H1 (cell line): Measurements from ENCODE around the gene TSC22D4. TPM values are rescaled to one million over a fixed set of nuclear protein-coding genes. Genes with fewer than 3 reads are reported as not detected.

Source experiments
- CTCF ChIA-PET: fragments of 300-600 bp; sonication (Branson Sonifier 250); formaldehyde crosslinking; loops from one replicate; lab custom pipeline; 2021; ENCODE audit not compliant: partially characterized antibody; lab: Charles Lee
- POLR2A ChIA-PET: fragments of 300-600 bp; sonication (Branson Sonifier 250); formaldehyde crosslinking; loops from one replicate; lab custom pipeline; 2021; ENCODE audit warnings: inconsistent platforms; ENCODE audit not compliant: partially characterized antibody; lab: Charles Lee
- DNase-seq, 2 experiments: peaks; one replicate each; pipeline versions ENCODE4 v3.0.0 to v3.0.0-alpha.2; 2010 to 2022; ENCODE audit warnings: low spot score in 2 of 2, low read depth in 1 of 2, mixed read lengths in 1 of 2
- FAIRE-seq: peaks from 2 replicates; lab custom pipeline; 2011; peaks lifted over from hg19 to GRCh38; lab: Jason Lieb, UNC
- H2AFZ ChIP-seq: 2 replicates; pipeline ENCODE4 v1.8.1; 2012; ENCODE audit warnings: low read length, inconsistent platforms
- H2AK5ac ChIP-seq: 2 replicates; pipeline ENCODE4 v1.6.1; 2013; ENCODE audit warnings: low read depth, low read length
- H2BK120ac ChIP-seq: replicated peaks from 2 replicates; pipeline ENCODE3; 2013; ENCODE audit warnings: low read depth, low read length, inconsistent platforms
- H2BK12ac ChIP-seq: 2 replicates; pipeline ENCODE4 v1.6.1; 2013; ENCODE audit warnings: low read depth, low read length
- H2BK15ac ChIP-seq: 2 replicates; pipeline ENCODE4 v1.6.1; 2013; ENCODE audit warnings: low read length
- H2BK20ac ChIP-seq: 2 replicates; pipeline ENCODE4 v1.6.1; 2013; ENCODE audit warnings: low read length
- H2BK5ac ChIP-seq: 2 replicates; pipeline ENCODE4 v1.6.1; 2013; ENCODE audit warnings: low read depth, low read length
- H3K14ac ChIP-seq: 2 replicates; pipeline ENCODE4 v1.6.1; 2013; ENCODE audit warnings: inconsistent platforms; ENCODE audit not compliant: insufficient read length
- H3K18ac ChIP-seq: 2 replicates; pipeline ENCODE4 v1.6.1; 2013; ENCODE audit warnings: low read length; ENCODE audit errors: extremely low read depth
- H3K23ac ChIP-seq: 2 replicates; pipeline ENCODE4 v1.6.1; 2013; ENCODE audit warnings: inconsistent platforms; ENCODE audit not compliant: insufficient read length
- H3K23me2 ChIP-seq: 2 replicates; pipeline ENCODE4 v1.6.1; 2013; ENCODE audit warnings: low read depth, low read length
- H3K27ac ChIP-seq: 2 replicates; pipeline ENCODE4 v1.6.1; 2011; ENCODE audit warnings: low read depth, low read length, inconsistent platforms
- H3K27me3 ChIP-seq, 4 experiments: replicated peaks in 1 of 4; 1 replicate in 1 of 4; 2 replicates in 3 of 4; pipeline versions ENCODE4 v1.6.1 to v1.8.1; 2011 to 2013; ENCODE audit warnings: low read length in 3 of 4, mild to moderate bottlenecking in 3 of 4, inconsistent platforms in 2 of 4, mixed read lengths in 2 of 4, moderate library complexity in 1 of 4; ENCODE audit not compliant: control insufficient read depth in 3 of 4, insufficient read depth in 3 of 4; ENCODE audit errors: extremely low read depth in 1 of 4
- H3K36me3 ChIP-seq, 4 experiments: 2 replicates each; pipeline versions ENCODE4 v1.6.1 to v1.8.1; 2011 to 2013; ENCODE audit warnings: mild to moderate bottlenecking in 4 of 4, low read length in 3 of 4, moderate library complexity in 2 of 4, control low read depth in 1 of 4, inconsistent platforms in 1 of 4; ENCODE audit not compliant: insufficient read depth in 4 of 4, control insufficient read depth in 2 of 4
- H3K4ac ChIP-seq: replicated peaks from 2 replicates; pipeline ENCODE3; 2013; ENCODE audit warnings: low read length, low read depth, mixed read lengths, inconsistent platforms; ENCODE audit not compliant: insufficient read length
- H3K4me1 ChIP-seq, 4 experiments: replicated peaks in 1 of 4; 1 replicate in 1 of 4; 2 replicates in 3 of 4; pipeline versions ENCODE4 v1.6.1 to v1.8.1; 2011 to 2013; ENCODE audit warnings: low read length in 3 of 4, inconsistent platforms in 2 of 4, mixed read lengths in 1 of 4; ENCODE audit not compliant: insufficient read depth in 4 of 4, control insufficient read depth in 3 of 4
- H3K4me2 ChIP-seq, 2 experiments: 2 replicates each; pipeline versions ENCODE4 v1.6.1 to v1.8.1; 2011 to 2013; ENCODE audit warnings: low read depth in 2 of 2, low read length in 2 of 2, control low read depth in 1 of 2, inconsistent platforms in 1 of 2, mild to moderate bottlenecking in 1 of 2; ENCODE audit not compliant: insufficient read depth in 1 of 2
- H3K4me3 ChIP-seq, 4 experiments: fragments of 200-600, 300-600 bp in 1 of 4; sonication (generic), shearing (Covaris generic), sonication (Bioruptor Twin) in 1 of 4; 2 replicates each; pipeline versions ENCODE4 v1.5.1 to v1.8.1; 2011 to 2016; ENCODE audit warnings: low read length in 4 of 4, low read depth in 3 of 4, control low read depth in 2 of 4, inconsistent platforms in 2 of 4, mild to moderate bottlenecking in 2 of 4, mixed read lengths in 1 of 4, moderate library complexity in 1 of 4; ENCODE audit not compliant: insufficient read depth in 2 of 4; ENCODE audit errors: extremely low read depth in 1 of 4
- H3K56ac ChIP-seq: replicated peaks from 2 replicates; pipeline ENCODE3; 2013; ENCODE audit warnings: low read depth, mild to moderate bottlenecking, mixed read lengths, low read length, inconsistent platforms; ENCODE audit not compliant: insufficient read length
- H3K79me1 ChIP-seq: 2 replicates; pipeline ENCODE4 v1.6.1; 2013; ENCODE audit warnings: low read depth, low read length, control low read depth
- H3K79me2 ChIP-seq, 2 experiments: 2 replicates each; pipeline versions ENCODE4 v1.6.1 to v1.8.1; 2012 to 2013; ENCODE audit warnings: low read length in 2 of 2, mild to moderate bottlenecking in 2 of 2, inconsistent platforms in 1 of 2; ENCODE audit not compliant: insufficient read depth in 2 of 2, control insufficient read depth in 1 of 2
- H3K9ac ChIP-seq, 4 experiments: replicated peaks in 1 of 4; 1 replicate in 1 of 4; 2 replicates in 3 of 4; pipeline versions ENCODE4 v1.6.1 to v1.8.1; 2011 to 2013; ENCODE audit warnings: low read depth in 3 of 4, low read length in 3 of 4, control low read depth in 2 of 4, mild to moderate bottlenecking in 2 of 4, moderate library complexity in 2 of 4, inconsistent platforms in 1 of 4; ENCODE audit errors: extremely low read depth in 1 of 4
- H3K9me3 ChIP-seq, 2 experiments: 2 replicates each; pipeline versions ENCODE4 v1.6.1 to v1.8.1; 2012 to 2013; ENCODE audit warnings: mild to moderate bottlenecking in 2 of 2, moderate library complexity in 2 of 2, control low read depth in 1 of 2, inconsistent platforms in 1 of 2, low read depth in 1 of 2, low read length in 1 of 2, mixed read lengths in 1 of 2; ENCODE audit not compliant: insufficient read depth in 2 of 2
- H4K20me1 ChIP-seq, 2 experiments: replicated peaks in 1 of 2; 2 replicates each; pipeline versions ENCODE3 to v1.8.1; 2011 to 2013; ENCODE audit warnings: inconsistent platforms in 2 of 2, low read length in 2 of 2, mild to moderate bottlenecking in 1 of 2; ENCODE audit not compliant: insufficient read depth in 2 of 2, control insufficient read depth in 1 of 2
- H4K5ac ChIP-seq: 2 replicates; pipeline ENCODE4 v1.6.1; 2013; ENCODE audit warnings: low read length, low read depth, mixed read lengths, inconsistent platforms; ENCODE audit not compliant: insufficient read length
- H4K8ac ChIP-seq: 2 replicates; pipeline ENCODE4 v1.8.0; 2013; ENCODE audit warnings: mild to moderate bottlenecking, moderate library complexity, low read length, inconsistent platforms; ENCODE audit not compliant: insufficient read depth; ENCODE audit errors: extremely low read depth
- H4K91ac ChIP-seq: replicated peaks from 2 replicates; pipeline ENCODE3; 2013; ENCODE audit warnings: low read length, mixed read lengths, inconsistent platforms; ENCODE audit not compliant: insufficient read length
- CBX5 ChIP-seq: fragments of 300-800, 300-1000 bp; sonication (generic); IDR thresholded peaks from 2 replicates; pipeline ENCODE4 v1.7.1; 2016; ENCODE audit warnings: antibody characterized with exemption, low read length, low read depth
- FOSL1 ChIP-seq: IDR thresholded peaks from 2 replicates; pipeline ENCODE4 v1.6.1; 2011; ENCODE audit warnings: mild to moderate bottlenecking, low read depth, low read length, moderate library complexity; ENCODE audit not compliant: insufficient read depth
- POLR2AphosphoS5 ChIP-seq: IDR thresholded peaks from 2 replicates; pipeline ENCODE4 v1.6.1; 2011; ENCODE audit warnings: low read depth, low read length
- SIX5 ChIP-seq: IDR thresholded peaks from 2 replicates; pipeline ENCODE4 v1.6.1; 2011; ENCODE audit warnings: mild to moderate bottlenecking, low read depth, low read length
- TBP ChIP-seq: IDR thresholded peaks from 2 replicates; pipeline ENCODE4 v1.6.1; 2011; ENCODE audit warnings: low read depth, low read length, improper control_type of control experiment
- TCF12 ChIP-seq: IDR thresholded peaks from 2 replicates; pipeline ENCODE4 v1.6.1; 2011; ENCODE audit warnings: low read depth, mild to moderate bottlenecking, low read length
- WGBS, 2 experiments: shearing (Covaris generic) in 1 of 2; methylation state at CpG; one replicate each; pipeline versions ENCODE4 v1.1.6 to v1.1.7; 2013 to 2015; ENCODE audit warnings: low lambda C conversion rate in 2 of 2, mixed read lengths in 2 of 2, inconsistent platforms in 1 of 2, low coverage in 1 of 2, missing lambda C conversion rate in 1 of 2; ENCODE audit not compliant: insufficient replicate concordance in 2 of 2, insufficient coverage in 1 of 2, insufficient read length in 1 of 2; ENCODE audit errors: extremely low coverage in 1 of 2, missing lambda C conversion rate in 1 of 2; 5-methylcytosine and 5-hydroxymethylcytosine counted together
- polyA plus RNA-seq, 7 experiments: library from polyadenylated mRNA; depleted of rRNA in 3 of 7; stranded (reverse) in 5 of 7; unstranded in 2 of 7; fragments of >200 nt in 5 of 7; fragments of 200-250 nt in 2 of 7; gene quantifications; 1 replicate in 5 of 7; 2 replicates in 1 of 7; 4 replicates in 1 of 7; pipeline versions ENCODE4 v1.2.1 to v1.2.3, GENCODE V29; 2011 to 2013; ENCODE audit warnings: missing spikeins in 2 of 7, mixed read lengths in 2 of 7
- total RNA-seq: library from RNA; stranded (reverse); fragmentation: NEBNext Ultra II Directional; extraction: Animal tissue kit (Norgen Biotek cat#: 25700); gene quantifications from 2 replicates; pipeline ENCODE4 v1.2.1, GENCODE V29; 2021

TSC22D4 gene
- total and polyA plus RNA-seq, 2 of the 8 experiments (the other 6 are each of a cell fraction or from before 2014, with no cell fraction given): 13.2 to 20.3 TPM

- H3K4me2 ChIP-seq: peak overlapping the region in 1 of 2 experiments; percentile 97; a peak in 2 of 4 replicates
- H4K5ac ChIP-seq: no peak overlapping the region
- peak; percentile 27; the same call in 1 of the 2 replicates for TF ChIP-seq POLR2AphosphoS5
- no peak for TF ChIP-seq TCF12
- TF ChIP-seq CBX5: no peak
- TF ChIP-seq FOSL1: no peak
- no peak for TF ChIP-seq TBP
- no peak for TF ChIP-seq SIX5
- no peak overlapping the region for H3K4ac ChIP-seq
- peaks cover 2 to 44% (median 18%) of the 10 kb centered on the region in 4 experiments; a peak in 6 of 8 replicates for H3K36me3 ChIP-seq
- no peaks in the 10 kb centered on the region for H3K9me3 ChIP-seq
- no peak overlapping the region for H3K4me3 ChIP-seq
- H3K9ac ChIP-seq: no peak overlapping the region; a peak in 1 of 7 replicates
- POLR2A ChIA-PET: interaction anchor here (0.9 to 5.2 kb wide), 8 partner anchors 9 to 170 kb away, joined by 3 to 55 read pairs (median 3); partner anchors contain the start of gene FBXO24
- no peak overlapping the region for H2AK5ac ChIP-seq
- no peak overlapping the region for H2AFZ ChIP-seq
- H3K23me2 ChIP-seq: peaks cover 5% of the 10 kb centered on the region; the same call in 1 of the 2 replicates
- H4K20me1 ChIP-seq: peaks cover 8% of the 10 kb centered on the region in 2 experiments
- H3K14ac ChIP-seq: no peak overlapping the region
- 83% methylated on average over 10 of the region's 10 CpGs; no CpG with 5 or more reads in 1 of the 2 experiments for WGBS, 2 experiments
- H4K8ac ChIP-seq: no peak overlapping the region
- H4K91ac ChIP-seq: no peak overlapping the region
- H3K18ac ChIP-seq: no peak overlapping the region
- peaks cover 0 to 49% of the 10 kb centered on the region in 2 experiments; a peak in 3 of 4 replicates for H3K79me2 ChIP-seq
- peaks cover 4 to 17% (median 10%) of the 10 kb centered on the region in 4 experiments for H3K4me1 ChIP-seq
- H3K27ac ChIP-seq: no peak overlapping the region
- FAIRE-seq: no peak
- H2BK15ac ChIP-seq: no peak overlapping the region
- H2BK120ac ChIP-seq: no peak overlapping the region
- H2BK5ac ChIP-seq: no peak overlapping the region; the same call in 1 of the 2 replicates
- CTCF ChIA-PET: interaction anchor here (1.3 to 2.7 kb wide), 4 partner anchors 11 to 36 kb away, joined by 3 to 9 read pairs (median 6); no protein-coding TSS in a partner anchor
- peaks cover 2% of the 10 kb centered on the region for H3K79me1 ChIP-seq
- no peak overlapping the region for H3K23ac ChIP-seq
- H2BK20ac ChIP-seq: no peak overlapping the region
- H3K56ac ChIP-seq: no peak overlapping the region
- 0 out of 2 replicates have a peak overlapping the region, but pooled peaks have one; percentile 17 for H2BK12ac ChIP-seq
- DNase-seq: no peak
- no peaks in the 10 kb centered on the region for H3K27me3 ChIP-seq
These were observed 45.3 kb downstream of the TSC22D4 start for GRCh38 chr7:100433592-100434296.
